Left hindlimb (tissue), 1 donor: Measurements from ENCODE around the gene SCGB1C2.
A peak's percentile ranks its signal among the peaks of the same experiment; 100 is the strongest.
"Not testable (repeated sequence)": the region's sequence is repeated elsewhere in the genome, so short reads cannot be mapped to it uniquely, and the experiment has no call there.

Experiments used
- DNase-seq: peaks from one replicate; pipeline ENCODE4 v3.0.0-alpha.2; 2018

SCGB1C2 gene

DNA sequence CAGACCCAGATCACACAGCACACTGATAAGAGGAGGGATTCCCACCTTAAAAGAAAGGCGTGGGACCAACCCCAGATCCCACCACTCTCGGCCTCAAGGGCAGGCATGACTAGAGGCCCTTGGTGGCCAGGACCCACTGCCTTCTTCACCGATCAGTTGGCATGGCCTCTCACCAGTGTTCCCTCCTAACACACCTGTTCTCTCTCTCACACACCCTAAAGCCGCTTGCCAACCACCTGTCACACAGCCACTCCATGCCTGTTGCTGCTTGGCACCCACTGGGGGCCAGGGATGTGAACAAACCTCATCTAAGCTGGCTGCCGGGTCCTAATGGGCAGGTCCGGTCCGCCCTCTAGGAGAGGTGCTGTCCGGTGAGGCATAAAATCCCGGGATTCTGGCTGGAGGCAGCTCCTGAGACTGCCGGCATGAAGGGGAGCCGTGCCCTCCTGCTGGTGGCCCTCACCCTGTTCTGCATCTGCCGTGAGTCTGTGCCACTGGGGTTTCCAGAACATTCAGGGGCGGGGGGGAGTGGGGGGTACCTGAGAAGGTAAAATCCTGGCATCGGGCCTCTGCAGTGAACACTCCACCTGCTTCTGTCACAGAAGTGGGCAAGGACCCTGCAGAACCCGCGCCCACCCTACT lies at the start of gene SCGB1C2:
SCGB1C2 (plus strand) TSS at position 404 of the 642 bp plus-strand sequence; CDS start at position 426, 22 bp downstream.
- not testable (repeated sequence) for DNase-seq

DNA sequence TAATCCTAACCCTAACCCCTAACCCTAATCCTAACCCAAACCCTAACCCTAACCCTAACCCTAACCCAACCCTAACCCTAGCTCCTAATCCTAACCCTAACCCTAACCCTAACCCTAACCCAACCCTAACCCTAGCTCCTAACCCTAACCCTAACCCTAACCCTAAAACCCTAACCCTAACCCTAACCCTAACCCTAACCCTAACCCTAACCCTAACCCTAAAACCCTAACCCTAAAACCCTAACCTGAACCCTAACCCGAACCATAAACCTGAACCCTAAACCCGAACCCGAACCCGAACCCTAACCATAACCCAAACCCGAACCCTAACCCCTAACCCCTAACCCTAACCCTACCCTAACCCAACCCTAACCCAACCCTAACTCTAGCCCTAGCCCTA lies 24.3 kb upstream of the SCGB1C2 start:
- DNase-seq, result not testable (repeated sequence)

DNA sequence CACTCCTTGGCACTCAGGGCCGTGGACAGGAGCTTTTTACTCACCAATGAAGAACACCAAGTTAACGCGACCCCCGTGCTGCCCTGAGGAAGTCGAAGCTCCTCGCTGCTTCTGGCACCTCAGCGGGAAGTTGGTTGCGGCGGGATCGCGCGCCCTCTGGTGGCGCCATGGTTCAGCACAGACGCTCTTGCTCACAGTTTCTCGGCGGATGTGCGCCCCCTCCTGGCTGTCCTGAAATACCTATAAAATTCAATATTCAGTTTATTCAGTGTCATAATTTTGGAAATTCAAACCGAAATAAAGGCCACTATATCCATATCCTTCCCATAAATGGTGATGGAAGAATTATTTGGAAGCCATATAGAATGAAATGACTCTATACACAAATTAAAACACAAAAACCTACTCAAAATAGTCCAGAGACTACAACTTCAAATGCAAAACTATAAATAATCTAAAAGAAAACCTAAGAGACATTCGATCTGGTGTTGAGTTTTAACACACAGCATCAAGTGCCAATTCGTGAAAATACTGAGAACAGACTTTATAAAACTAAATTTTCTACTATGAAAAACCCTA lies 18.9 kb upstream of the SCGB1C2 start:
- peak; percentile 49 for DNase-seq

- peak; percentile 22 for DNase-seq
Observed at GRCh38 chr17:133932-134331, 3.4 kb upstream of the SCGB1C2 start.

- DNase-seq, result not testable (repeated sequence)
Observed at GRCh38 chr17:134332-134785, 3.0 kb upstream of the SCGB1C2 start.

- DNase-seq, result not testable (repeated sequence)
Observed at GRCh38 chr17:135022-135421, 2.3 kb upstream of the SCGB1C2 start.

DNA sequence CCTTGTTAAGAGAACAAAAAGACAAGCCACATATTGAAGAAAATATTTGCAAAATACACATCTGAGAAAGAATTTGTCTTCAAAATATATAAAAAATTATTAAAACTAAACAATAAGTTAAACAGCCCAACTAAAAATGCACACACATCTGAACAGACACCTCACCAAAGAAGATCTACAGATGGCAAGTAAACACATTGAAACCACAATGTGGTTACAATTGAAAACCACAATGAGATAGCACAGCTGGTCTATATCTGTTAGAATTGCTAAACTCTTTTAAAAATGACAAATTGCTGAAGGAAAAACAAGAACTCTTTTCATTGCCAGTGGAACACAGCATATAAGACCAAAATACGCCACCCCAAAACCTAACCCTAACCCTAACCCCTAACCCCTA lies 1.5 kb upstream of the SCGB1C2 start:
- not testable (repeated sequence) for DNase-seq

- DNase-seq, result not testable (repeated sequence)
Observed at GRCh38 chr17:136531-136930, 838 bp upstream of the SCGB1C2 start.

DNA sequence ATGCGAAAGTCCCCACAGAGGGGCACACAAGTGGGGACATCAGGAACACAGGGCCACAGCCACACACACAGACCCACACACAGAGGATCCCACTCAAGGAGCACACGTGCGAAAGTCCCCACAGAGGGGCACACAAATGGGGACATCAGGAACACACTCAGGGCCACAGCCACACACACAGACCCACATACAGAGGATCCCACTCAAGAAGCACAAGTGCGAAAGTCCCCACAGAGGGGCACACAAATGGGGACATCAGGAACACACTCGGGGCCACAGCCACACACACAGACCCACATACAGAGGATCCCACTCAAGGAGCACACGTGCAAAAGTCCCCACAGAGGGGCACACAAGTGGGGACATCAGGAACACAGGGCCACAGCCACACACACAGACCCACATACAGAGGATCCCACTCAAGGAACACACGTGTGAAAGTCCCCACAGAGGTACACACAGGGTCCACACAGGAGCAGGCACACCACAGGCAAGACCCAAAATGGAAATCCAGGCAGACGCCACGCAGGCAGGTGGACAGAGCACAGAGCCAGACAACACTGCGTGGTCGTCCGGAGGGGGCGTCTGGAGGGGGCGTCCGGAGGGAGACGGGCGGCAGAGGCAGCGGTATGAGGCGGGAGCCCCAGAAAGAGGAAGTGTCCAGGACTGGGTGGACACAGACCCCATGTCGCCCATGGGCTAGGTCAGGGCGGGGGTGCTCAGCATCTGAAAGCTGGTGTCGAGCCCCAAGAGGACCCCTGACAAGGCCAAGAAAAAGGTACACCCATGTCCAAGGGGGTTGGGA lies 2.2 kb downstream of the SCGB1C2 start:
- peak; percentile 4 for DNase-seq

DNA sequence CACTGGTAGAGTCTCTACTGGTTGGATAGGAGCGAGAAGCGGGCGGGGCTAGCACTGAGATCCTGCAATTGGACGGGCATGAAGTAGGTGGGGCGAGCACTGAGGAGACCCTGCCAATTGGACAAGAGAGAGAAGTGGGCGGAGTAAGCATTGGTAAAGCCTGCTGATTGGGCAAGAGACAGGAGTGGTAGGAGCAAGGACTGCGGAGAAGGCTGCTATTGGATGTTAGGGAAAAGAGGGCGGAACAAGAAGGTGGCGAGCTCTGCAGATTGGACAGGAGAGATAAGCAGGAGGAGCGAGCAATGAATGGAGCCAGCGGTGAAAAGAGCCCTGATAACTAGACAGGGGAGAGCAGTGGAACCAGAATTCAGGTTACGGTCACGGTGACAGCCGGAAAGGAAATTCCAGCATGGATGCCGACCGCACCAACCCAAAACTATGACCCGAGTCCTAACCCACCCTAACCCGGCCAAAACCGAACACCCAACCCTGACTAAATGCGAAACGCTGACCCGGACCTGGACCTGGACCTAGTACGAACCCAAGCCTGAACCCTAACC lies 4.8 kb downstream of the SCGB1C2 start:
- peak; percentile 34 for DNase-seq

GRCh38 chr17:142876-143784 lies 5.8 kb downstream of the SCGB1C2 start:
- peak; percentile 4 for DNase-seq

DNA sequence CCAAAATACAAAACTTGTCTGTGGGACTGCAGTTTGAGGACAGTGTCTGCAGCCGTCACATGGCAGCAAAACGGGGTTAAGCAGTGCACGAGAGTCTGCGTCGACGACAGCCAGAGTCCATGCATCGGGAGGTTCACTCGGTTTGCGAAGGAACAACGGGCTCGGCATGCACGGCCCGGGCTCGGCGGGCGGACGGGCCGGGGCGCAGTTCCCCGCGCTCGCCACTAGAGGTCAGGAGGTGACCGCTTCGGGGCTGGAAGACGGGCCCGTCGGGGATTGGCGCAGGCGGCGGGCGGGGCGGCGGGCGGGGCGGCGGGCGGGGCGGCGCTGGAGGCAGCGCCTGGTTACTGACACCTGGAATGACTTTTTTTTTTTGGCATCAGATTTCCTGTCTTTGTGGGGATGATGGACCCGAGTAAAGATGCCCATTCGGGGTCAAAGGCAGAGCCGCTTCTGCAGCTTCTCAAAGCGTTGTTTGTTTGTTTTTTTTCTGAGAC lies 6.5 kb downstream of the SCGB1C2 start:
- peak; percentile 89 for DNase-seq

- DNase-seq, result no peak
Observed at GRCh38 chr17:144936-145670, 7.7 kb downstream of the SCGB1C2 start.

DNA sequence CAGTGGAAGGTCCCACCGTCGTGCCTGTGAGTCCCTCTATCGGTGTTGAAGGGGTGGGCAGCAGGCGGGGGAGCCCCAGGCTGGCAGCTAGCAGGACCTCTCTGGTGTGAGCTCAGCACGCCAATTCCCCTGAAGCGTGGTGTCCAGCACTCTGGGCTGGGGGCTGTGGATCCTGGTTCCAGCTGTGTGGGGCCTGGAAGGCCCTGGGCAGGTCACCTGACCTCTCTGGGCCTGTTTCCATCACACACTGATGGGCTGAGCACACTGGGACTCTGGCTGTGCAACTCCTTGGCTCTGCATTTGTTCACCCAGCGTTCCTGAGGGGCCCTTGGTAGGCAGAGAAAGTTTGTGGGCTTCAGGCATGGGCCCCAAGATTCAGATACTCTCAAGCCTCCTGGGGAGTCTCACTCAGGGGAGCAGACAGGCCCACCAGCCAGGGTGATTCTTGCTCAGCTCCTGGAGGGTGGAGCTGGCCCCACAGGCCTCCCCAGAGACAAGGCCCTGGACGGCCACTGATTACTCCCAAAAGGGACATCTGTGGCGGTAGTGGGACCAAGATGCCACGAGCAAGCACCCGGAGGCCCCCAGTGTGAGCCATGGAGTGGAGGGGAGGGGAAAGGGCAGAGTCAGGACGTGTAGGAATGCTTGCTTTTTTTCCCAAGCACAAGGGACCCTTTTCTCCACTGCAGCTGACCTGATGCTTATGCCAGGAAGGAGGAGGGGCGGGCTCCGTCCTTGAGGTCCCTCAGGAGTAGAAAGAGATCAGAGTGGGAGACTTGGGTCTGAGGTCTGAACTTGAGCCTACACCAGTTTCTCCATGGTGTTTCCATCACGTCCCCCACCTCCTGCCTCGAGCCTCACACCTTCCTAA lies 8.5 kb downstream of the SCGB1C2 start:
- DNase-seq, result no peak

GRCh38 chr17:146546-146945 lies 9.2 kb downstream of the SCGB1C2 start:
- DNase-seq, result no peak

GRCh38 chr17:146983-147761 lies 9.8 kb downstream of the SCGB1C2 start:
- no peak for DNase-seq

DNA sequence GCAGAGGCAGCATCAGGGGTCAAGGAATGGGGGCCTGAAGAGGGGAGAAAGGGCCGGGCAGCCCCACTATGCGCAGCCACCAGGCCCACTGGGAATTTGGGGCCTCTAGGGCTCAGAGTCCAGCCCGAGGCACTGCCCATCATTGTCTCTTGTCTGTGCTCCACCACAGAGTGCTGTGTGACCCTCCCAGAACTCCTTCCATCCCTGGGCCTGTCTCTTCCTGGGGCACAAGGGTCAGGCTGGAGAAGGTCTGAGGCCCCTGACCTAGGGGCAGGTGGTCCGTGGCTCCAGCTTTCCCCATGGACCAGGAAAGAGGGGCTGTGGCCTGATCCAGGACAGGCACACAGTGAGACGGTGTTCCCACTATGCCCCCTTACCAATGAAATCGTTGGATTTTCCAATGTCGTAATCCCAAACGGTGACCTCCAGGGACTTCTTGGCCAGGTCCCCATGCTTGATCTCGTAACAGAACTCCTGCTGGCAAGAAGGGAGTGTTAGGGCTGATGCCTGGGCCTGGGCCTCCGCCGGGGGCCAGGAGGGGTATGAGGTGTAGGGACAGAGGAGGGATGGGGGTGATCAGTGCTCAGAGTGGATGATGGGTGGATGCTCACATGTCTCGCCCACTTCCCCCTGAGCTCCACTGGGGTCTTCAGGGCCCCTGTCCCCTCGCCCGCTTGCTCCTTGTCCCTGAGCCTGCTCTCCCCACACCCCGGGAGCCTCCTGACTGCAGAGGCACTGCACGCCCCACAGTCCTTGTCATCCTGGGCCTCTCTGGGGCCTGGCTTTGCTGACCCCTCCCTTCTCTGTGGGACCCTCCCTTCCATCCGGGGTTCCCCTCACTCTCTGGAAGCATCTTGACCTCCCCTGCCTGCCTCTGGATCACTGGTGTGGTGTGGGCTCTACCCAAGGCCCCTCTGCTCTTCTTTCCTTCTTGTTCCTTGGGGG lies 10.7 kb downstream of the SCGB1C2 start:
- DNase-seq, result no peak

GRCh38 chr17:148757-149156 lies 11.4 kb downstream of the SCGB1C2 start:
- no peak for DNase-seq
